GM19455 (cell line): ENCODE results near the gene BCAS4.
A peak's percentile ranks its signal among the peaks of the same experiment; 100 is the strongest.
"Not testable (repeated sequence)": the region's sequence is repeated elsewhere in the genome, so short reads cannot be mapped to it uniquely, and the experiment has no call there.

ENCODE experiments used
- ATAC-seq: cut with Tn5 transposase; IDR thresholded peaks from one replicate; pipeline ENCODE4 v1.9.1; 2021; ENCODE audit not compliant: unreplicated experiment

Gene BCAS4

DNA sequence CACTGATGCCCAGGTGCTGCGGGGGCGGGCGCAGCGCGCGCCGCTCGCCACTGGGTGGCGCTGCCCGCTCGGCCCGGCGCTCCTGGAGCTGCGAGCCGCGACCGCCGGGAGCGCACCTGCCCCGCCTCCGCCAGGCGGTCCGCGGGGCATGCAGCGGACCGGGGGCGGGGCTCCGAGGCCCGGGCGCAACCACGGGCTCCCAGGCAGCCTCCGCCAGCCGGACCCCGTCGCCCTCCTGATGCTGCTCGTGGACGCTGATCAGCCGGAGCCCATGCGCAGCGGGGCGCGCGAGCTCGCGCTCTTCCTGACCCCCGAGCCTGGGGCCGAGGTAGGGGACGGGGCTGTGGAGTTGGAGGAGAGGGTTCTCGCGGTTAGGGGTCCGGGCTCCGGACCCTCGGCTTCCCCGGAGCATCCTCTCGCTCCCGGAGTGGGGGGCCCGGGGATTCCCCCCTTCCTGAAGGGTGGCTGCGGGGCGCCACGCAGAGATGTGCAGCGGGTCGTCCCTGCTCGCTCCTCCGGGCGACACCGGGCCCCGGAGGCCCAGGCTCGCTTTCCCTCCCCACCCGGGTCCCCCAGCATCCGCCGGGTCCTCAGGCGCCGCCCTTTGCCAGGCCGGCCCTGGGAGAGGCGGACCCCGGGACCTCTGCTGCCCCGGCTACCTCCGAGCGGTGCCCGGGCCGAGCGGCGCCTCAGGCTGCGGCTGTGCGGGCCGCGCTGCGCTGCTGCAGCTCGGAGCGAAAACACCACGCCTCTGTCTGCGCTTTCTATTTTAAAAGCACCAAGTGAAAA lies at the start of gene BCAS4:
Gene BCAS4 (plus strand): TSS at position 216 of the 789 bp plus-strand sequence. CDS start 23 bp downstream, at position 239.
- peak; percentile 60 for ATAC-seq

GRCh38 chr20:50745634-50746137 lies 49.2 kb upstream of the BCAS4 start:
- no peak for ATAC-seq

DNA sequence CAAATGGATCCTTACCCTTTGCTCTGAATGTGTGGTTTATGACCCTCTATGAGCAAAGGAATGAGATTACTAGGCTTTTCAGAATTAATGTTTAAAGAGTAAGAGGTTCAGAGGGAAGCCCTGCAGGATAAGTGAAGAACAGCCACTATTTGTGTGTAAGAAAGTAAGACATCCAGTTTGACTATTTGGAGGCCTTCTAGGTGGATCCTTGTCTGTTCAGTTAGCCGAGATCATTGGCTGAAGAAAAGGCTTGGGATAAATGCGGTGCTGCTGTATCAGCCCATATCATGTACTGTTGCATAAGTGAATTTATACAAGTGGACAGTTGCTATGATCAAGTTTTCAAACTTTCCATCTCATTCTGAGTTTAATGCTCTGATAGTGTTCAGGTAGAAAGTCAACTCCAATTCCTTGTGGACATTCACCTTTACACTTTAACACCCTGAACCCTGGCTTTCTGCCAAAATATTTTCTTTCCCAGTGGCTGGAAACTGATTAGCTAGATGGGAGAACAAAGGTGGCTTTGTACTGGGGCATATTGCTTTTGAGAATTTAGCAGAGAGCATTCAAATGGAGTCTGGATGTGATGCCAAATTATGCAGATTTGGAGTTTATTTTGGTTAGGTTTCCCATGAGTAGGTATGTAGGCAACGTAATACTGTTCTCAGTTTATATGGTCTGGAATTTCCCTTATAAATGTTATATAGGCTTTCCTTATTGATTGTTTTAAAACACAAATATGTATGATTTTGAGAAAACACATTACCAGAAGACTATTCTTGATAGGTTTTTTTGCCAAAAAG lies 48.5 kb upstream of the BCAS4 start:
- ATAC-seq = no peak

- ATAC-seq = no peak
Measured at GRCh38 chr20:50747275-50747674, 47.6 kb upstream of the BCAS4 start.

- no peak for ATAC-seq
Measured at GRCh38 chr20:50750145-50750671, 44.7 kb upstream of the BCAS4 start.

DNA sequence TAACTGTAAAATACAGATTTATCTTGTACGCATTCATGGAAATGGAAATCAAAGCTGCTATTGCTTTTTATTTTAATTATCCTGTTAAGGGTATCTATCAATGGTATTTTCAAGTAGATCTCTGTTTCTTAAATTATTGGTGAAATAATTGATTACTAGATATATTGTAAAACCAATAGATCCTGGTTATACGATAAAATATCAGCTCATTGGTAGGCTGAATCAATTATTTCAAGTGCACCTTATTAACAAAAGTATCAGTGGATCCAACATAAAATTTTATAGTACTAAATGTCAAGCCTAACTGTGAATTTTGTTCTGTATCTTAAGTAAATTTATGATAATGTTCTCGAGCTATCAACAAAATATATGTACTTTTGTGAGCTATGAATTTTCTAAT lies 41.7 kb upstream of the BCAS4 start:
- no peak for ATAC-seq

GRCh38 chr20:50754420-50754819 lies 40.4 kb upstream of the BCAS4 start:
- no peak for ATAC-seq

- ATAC-seq = no peak
Measured at GRCh38 chr20:50756447-50756846, 38.4 kb upstream of the BCAS4 start.

DNA sequence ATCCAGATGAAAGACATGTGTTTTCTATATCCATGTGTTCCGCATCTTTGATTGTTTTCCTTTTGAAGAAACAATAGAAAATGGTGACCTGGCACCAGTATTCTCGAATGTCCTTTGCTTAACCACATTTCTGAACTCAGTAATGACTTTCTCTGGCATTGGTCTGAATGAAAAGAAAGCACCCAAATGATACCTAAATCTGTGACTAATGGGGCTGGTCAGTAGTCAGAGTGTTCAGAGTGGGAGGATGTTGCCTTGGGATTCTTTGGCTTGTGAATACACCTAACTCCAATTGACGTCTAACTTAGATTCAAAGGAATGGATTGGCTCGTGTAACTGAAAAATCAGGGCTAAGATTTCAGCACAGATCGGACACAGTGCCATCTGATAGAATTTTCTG lies 36.4 kb upstream of the BCAS4 start:
- ATAC-seq = no peak

- no peak for ATAC-seq
Measured at GRCh38 chr20:50758992-50759391, 35.9 kb upstream of the BCAS4 start.

GRCh38 chr20:50759678-50760077 lies 35.2 kb upstream of the BCAS4 start:
- ATAC-seq = no peak

GRCh38 chr20:50762045-50762422 lies 32.8 kb upstream of the BCAS4 start:
- ATAC-seq = no peak

GRCh38 chr20:50762435-50763220 lies 32.2 kb upstream of the BCAS4 start:
- no peak for ATAC-seq

DNA sequence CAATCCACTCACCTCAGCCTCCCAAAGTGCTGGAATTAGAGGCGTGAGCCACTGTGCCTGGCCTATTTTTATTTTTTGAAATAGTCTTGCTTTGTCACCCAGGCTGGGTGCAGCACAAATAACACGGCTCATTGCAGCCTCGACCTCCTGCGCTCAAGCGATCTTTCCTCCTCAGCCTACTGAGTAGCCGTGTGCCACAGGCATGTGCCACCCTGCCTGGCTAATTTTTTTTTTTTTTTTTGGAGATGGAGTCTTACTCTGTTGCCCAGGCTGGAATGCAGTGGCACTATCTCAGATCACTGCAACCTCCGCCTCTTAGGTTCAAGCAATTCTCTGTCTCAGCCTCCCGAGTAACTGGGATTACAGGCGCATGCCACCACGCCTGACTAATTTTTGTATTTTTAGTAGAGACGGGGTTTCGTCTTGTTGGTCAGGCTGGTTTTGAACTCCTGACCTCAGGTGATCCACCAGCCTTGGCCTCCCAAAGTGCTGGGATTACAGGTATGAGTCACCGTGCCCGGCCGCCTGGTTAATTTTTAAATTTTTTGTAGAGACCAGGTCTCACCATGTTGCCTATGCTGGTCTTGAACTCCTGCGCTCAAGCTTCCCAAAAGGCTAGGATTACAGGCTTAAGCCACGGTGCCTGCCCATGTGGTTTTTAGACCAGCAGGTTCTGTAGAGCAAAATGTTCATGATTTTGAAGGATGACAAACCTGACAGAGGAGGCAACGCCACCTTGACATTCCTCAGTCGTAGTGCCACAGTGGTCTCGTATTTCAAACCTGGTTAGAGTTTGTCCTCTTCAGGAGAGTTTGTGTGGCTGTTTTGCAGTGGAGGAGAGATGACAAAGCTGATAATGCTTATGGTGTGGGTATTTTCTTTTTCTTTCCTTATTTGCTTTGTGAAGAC lies 31.1 kb upstream of the BCAS4 start:
- not testable (repeated sequence) for ATAC-seq

DNA sequence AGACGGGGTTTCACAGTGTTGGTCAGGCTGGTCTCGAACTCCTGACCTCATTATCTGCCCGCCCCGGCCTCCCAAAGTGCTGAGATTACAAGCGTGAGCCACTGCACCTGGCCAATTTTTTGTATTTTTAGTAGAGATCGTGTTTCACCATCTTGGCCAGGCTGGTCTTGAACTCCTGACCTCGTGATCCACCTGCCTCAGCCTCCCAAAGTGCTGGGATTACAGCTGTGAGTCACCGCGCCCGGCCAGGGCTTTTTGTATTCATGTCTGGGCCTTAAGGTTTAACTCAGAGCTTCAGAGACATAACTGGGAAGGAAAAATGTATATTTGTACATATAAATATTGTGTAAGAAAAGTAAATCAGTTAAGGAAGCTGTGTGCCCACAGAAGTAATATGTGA lies 29.6 kb upstream of the BCAS4 start:
- ATAC-seq = not testable (repeated sequence)

GRCh38 chr20:50765674-50766073 lies 29.2 kb upstream of the BCAS4 start:
- ATAC-seq = no peak

DNA sequence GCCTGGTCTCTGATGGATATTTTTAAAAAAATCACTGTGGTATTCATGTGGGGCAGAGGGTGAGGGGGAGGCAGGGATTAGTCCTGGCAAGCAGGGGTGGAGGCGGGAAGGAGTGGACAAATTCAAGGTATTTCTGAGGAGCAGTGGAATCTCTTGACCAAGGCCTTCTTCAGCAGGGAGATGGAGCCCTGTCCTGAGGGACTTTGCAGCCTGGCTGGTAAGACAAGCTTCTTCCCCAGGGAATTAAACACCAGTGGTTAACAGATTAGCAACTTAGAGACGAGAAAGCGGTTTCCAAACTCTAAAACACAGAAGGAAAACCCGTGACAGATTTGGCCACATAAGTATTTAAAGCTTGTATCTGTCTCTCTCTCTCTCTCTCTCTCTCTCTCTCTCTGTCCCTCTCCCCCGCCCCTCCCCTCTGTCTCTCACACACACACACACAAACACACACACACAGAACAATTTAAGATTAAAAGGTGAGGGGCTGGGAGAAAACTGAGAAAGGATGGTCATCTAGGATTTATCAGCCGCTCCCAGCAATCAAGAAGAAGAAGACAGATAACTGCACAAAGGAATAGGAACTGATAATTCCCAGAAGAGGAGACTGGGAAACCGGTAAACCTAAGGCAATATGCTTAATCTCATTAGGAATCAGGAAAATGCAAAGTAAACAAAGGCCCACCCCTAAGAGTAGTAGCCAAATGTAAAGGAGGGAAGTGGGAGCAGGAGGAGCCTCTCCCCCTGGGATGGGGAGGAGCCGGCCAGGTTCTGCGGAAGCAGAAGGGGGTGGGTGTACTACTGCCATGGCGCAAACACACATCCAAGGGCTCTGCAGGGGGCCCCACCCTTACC lies 27.7 kb upstream of the BCAS4 start:
- ATAC-seq = not testable (repeated sequence)

DNA sequence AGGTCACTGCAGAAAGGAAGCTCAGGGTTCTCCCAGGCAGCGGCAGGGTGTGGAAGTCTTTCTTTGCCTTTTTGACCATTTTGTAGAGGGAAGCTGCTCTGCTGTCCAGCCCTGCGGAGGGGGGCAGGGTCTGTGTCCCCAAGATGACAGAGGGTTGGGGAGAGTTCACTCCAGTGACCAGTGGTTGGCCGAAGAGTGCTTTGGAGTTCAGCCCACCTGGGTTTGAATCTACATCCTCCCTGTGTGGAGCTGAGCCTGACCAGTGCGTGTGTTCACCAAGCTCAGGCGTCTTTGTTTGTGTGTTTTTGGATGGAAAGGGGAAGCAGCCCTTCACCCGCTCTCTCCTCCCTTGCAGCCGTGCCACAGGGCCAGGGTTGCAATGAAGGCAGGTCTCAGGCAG lies 25.9 kb upstream of the BCAS4 start:
- not testable (repeated sequence) for ATAC-seq

DNA sequence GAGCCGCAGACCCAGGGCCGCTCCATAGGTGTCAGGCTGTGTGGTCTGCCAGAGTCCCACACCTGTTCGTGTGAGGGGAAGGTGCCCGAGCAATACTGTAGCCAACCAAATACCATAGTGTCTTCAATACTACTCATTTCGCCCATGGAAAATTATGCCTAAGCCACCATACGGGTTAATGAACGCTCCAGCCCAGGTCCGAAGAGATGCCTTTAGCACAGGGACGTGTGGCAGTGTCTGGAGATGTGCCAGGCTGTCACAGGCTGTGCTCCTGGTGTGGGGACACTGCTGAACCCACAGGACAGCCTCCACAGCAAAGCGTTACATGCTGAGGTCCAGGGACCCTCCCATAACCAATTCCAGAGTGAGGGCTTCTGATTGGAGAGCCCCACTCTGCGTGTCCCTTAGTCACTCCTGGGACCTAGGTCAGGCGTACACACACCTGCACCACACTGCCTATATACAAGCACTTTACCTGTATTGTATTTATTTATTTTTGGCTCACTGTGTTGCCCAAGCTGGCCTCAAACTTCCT lies 25.2 kb upstream of the BCAS4 start:
- ATAC-seq = not testable (repeated sequence)
